HFF-Myc (cell line): ENCODE measurements around the gene MAPRE3.

Source experiments
- DNase-seq: peaks from one replicate; pipeline ENCODE4 v3.0.0-alpha.2; 2011; ENCODE audit warnings: low read depth; ENCODE audit errors: extremely low read depth
- H3K4me3 ChIP-seq: replicated peaks from 2 replicates; pipeline ENCODE4 v1.5.1; 2011; ENCODE audit warnings: low read depth, mild to moderate bottlenecking, control low read depth, low read length
- TF ChIP-seq, protein P1 (sequence below): IDR thresholded peaks from 2 replicates; pipeline ENCODE4 v1.5.1; 2012; ENCODE audit warnings: mild to moderate bottlenecking, low read depth, low read length, control low read depth; ENCODE audit errors: missing control alignments

The MAPRE3 gene

DNA sequence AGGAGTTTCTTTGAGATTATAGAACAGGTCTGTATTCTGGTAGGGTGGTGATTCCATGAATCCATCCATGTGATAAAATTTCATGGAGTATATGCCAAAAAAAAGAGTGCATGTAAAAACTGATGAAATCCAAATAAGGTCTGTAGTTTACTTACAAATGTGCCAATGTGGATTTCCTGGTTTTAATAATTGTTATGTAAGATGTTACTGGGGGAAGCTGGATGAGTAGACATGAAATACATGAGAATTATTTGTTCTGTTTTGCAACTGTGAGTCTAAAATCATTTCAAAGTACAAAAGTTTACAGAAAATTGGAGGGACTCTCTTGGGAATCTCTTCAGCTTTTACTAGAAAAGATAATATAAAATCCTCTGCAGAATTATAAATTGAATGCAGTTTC, 38.6 kb downstream of the MAPRE3 start:
- no peak overlapping the region for H3K4me3 ChIP-seq
- TF ChIP-seq, protein P1, sequence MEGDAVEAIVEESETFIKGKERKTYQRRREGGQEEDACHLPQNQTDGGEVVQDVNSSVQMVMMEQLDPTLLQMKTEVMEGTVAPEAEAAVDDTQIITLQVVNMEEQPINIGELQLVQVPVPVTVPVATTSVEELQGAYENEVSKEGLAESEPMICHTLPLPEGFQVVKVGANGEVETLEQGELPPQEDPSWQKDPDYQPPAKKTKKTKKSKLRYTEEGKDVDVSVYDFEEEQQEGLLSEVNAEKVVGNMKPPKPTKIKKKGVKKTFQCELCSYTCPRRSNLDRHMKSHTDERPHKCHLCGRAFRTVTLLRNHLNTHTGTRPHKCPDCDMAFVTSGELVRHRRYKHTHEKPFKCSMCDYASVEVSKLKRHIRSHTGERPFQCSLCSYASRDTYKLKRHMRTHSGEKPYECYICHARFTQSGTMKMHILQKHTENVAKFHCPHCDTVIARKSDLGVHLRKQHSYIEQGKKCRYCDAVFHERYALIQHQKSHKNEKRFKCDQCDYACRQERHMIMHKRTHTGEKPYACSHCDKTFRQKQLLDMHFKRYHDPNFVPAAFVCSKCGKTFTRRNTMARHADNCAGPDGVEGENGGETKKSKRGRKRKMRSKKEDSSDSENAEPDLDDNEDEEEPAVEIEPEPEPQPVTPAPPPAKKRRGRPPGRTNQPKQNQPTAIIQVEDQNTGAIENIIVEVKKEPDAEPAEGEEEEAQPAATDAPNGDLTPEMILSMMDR = no peak
- DNase-seq = no peak

GRCh38 chr2:27009716-27010115, 39.3 kb downstream of the MAPRE3 start:
- TF ChIP-seq, protein P1 = no peak
- DNase-seq = no peak
- H3K4me3 ChIP-seq = no peak overlapping the region

DNA sequence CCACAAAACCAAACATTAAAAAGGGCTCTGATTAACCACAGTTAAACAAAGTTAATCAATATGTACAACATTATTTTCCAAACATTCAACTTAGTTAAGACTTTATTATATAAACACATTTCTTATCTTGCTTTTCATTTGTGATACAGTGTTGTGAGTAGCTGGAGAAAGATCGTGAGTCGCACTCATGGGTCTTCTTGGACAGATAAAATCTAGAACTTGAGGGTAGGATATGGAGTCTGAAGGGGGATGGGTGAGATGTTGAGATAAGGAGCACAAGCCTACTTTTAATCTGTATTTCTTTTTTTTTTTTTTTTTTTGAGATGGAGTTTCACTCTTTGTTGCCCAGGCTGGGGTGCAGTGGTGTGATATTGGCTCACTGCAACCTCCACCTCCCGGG, 39.7 kb downstream of the MAPRE3 start:
- DNase-seq = no peak
- TF ChIP-seq, protein P1 = no peak
- H3K4me3 ChIP-seq = no peak overlapping the region

GRCh38 chr2:27013738-27014137, 43.3 kb downstream of the MAPRE3 start:
- TF ChIP-seq, protein P1 = no peak
- H3K4me3 ChIP-seq = no peak overlapping the region
- no peak for DNase-seq

GRCh38 chr2:27014771-27015433, 44.5 kb downstream of the MAPRE3 start:
- H3K4me3 ChIP-seq = no peak overlapping the region
- no peak for DNase-seq
- TF ChIP-seq, protein P1 = no peak

DNA sequence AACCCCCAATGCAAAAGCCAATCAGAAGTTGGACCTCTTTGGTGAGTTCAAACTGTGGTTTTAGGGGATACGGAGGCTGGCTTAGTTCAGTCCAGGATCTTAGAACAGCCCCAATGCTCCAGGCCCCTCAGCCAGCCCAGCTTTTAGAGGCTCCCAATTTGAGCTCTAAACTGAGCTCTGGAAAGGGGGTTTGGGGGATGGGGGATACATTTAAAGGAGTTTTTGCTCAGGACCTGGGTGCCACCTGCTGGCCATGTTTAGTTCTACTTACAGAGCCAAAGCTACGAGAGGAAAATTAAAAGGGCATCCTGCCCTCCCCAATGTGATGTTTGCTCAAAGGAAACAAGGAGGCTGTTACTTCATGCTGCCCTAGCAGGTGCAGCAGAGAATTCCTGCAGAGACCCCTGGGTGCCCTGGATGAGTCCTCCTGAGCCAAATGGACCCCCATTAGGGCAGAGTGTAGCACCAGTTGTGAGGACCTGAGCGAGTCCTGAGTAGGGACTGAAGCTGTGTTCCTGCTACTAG, 46.4 kb downstream of the MAPRE3 start:
- no peak overlapping the region for H3K4me3 ChIP-seq
- no peak for DNase-seq
- TF ChIP-seq, protein P1 = peak; percentile 74

DNA sequence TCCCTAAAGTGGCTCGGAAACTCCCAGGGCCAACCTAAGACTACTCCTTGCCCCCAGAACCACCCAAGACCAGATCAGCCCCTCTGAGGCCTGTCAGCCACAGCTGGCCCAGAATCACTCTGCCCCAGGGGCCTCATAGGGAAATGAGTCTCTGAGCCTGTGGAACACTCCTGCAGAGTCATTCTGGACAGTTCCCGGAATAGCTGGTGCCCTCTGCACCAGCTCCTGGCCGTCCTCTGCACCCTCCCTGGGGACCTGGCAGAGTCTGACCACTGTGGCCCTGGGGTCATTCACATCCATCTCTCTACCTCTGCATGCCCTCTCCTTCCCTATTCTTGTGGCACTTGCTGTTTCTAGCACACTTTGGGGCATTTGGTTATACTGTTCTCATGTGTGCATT, 47.7 kb downstream of the MAPRE3 start:
- TF ChIP-seq, protein P1 = no peak
- DNase-seq = no peak
- H3K4me3 ChIP-seq = no peak overlapping the region
